Nephron (organoid): ENCODE measurements around the gene FLII.

ENCODE experiments used
- H3K27ac Mint-ChIP-seq, 3 experiments: 2 replicates each; pipeline ENCODE4 v1.8.0; 2020; ENCODE audit warnings: mixed read lengths in 3 of 3, mild to moderate bottlenecking in 2 of 3, moderate library complexity in 1 of 3
- H3K27me3 Mint-ChIP-seq: 2 replicates; pipeline ENCODE4 v1.8.0; 2021; ENCODE audit warnings: low read depth, mild to moderate bottlenecking, moderate library complexity, mixed read lengths
- H3K36me3 Mint-ChIP-seq: 2 replicates; pipeline ENCODE4 v1.8.0; 2020; ENCODE audit warnings: low read depth, mixed read lengths
- H3K4me1 Mint-ChIP-seq: 2 replicates; pipeline ENCODE4 v1.8.0; 2020; ENCODE audit warnings: mixed read lengths
- H3K4me3 Mint-ChIP-seq, 3 experiments: 2 replicates each; pipeline ENCODE4 v1.8.0; 2020; ENCODE audit warnings: mild to moderate bottlenecking in 3 of 3, mixed read lengths in 3 of 3, moderate library complexity in 2 of 3
- H3K9me3 Mint-ChIP-seq: 2 replicates; pipeline ENCODE4 v1.8.0; 2020; ENCODE audit warnings: mixed read lengths
- TF ChIP-seq, protein P1 (sequence below), 3 experiments: fragments of 200-600 bp; sonication (generic); IDR thresholded peaks; one replicate each; pipeline ENCODE4 v1.5.0; 2021; ENCODE audit warnings: antibody characterized with exemption in 3 of 3; ENCODE audit not compliant: unreplicated experiment in 3 of 3

FLII gene

DNA sequence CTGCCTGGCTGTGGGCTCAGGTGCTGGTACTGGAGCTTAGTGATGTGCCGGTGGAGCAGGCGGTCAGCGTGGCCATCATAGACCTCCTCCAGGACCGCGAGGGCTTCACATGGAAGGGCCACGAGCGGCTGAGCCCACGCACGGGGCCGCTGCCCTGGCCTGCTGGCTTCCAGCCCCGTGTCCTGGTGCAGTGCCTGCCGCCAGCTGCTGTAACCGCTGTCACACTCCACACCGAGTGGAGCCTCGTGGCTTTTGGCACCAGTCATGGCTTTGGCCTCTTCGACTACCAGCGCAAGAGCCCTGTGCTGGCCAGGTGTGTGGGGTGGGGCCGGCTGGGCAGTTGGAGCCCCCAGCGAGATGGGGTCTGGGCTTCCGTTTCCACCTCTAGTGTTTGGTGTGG lies 21.1 kb downstream of the FLII start:
- Mint-ChIP-seq H3K4me1 (no peaks in the 10 kb centered on the region), H3K36me3 (peaks cover 23% of the 10 kb centered on the region), H3K9me3 (no peaks in the 10 kb centered on the region), H3K4me3 (no peak overlapping the region), H3K27ac (no peak overlapping the region), H3K27me3 (no peaks in the 10 kb centered on the region)
- TF ChIP-seq, protein P1, sequence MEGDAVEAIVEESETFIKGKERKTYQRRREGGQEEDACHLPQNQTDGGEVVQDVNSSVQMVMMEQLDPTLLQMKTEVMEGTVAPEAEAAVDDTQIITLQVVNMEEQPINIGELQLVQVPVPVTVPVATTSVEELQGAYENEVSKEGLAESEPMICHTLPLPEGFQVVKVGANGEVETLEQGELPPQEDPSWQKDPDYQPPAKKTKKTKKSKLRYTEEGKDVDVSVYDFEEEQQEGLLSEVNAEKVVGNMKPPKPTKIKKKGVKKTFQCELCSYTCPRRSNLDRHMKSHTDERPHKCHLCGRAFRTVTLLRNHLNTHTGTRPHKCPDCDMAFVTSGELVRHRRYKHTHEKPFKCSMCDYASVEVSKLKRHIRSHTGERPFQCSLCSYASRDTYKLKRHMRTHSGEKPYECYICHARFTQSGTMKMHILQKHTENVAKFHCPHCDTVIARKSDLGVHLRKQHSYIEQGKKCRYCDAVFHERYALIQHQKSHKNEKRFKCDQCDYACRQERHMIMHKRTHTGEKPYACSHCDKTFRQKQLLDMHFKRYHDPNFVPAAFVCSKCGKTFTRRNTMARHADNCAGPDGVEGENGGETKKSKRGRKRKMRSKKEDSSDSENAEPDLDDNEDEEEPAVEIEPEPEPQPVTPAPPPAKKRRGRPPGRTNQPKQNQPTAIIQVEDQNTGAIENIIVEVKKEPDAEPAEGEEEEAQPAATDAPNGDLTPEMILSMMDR (IDR thresholded peaks at IDR 0.05; ENCODE audit: unreplicated experiment in 3 of 3): no peak

DNA sequence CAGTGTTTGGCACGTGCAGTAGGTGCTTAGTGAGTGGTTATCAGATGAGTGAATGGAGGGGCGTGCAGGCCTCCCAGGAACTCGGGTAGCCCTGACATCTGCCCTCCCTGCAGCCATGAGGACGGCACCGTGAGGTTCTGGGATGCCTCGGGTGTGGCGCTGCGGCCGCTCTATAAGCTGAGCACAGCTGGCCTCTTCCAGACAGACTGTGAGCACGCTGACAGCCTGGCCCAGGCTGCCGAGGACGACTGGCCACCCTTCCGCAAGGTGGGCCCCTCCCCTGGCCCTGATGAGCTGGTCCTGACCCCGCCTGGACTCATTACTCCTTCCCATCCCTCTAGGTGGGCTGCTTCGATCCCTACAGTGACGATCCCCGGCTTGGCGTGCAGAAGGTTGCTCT lies 22.0 kb downstream of the FLII start:
- H3K27me3 Mint-ChIP-seq: no peaks in the 10 kb centered on the region
- peaks cover 23% of the 10 kb centered on the region for H3K36me3 Mint-ChIP-seq
- no peak overlapping the region for H3K4me3 Mint-ChIP-seq
- no peak overlapping the region for H3K27ac Mint-ChIP-seq
- TF ChIP-seq, protein P1 (IDR thresholded peaks at IDR 0.05; ENCODE audit: unreplicated experiment in 3 of 3): no peak
- H3K9me3 Mint-ChIP-seq: no peaks in the 10 kb centered on the region
- H3K4me1 Mint-ChIP-seq: no peaks in the 10 kb centered on the region

DNA sequence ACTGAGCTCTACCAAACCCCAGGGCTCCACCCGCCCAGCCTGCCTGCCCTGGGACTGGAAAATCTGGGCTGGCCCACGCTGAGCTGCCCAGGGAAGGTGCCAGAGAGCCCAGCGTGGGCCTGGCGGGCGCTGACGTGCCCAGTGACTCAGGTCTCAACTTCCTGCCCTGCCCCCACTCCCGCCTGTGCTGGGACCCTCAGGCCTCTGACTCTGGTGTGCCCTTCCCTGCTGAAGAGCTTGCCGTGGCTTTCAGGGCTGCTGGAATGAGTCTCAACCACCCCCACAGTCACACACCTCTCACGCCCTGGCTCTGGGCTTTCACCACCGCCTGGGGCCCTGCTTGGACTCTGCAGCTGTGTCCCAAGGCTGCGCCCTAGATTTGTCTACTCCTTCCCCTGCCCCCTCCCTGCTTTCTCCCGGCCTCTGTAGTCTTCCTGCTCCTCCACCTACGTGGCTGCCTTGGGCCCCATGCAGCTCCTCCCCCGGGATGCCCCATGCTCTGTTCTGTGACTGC lies 22.7 kb downstream of the FLII start:
- no peak overlapping the region for H3K4me3 Mint-ChIP-seq
- TF ChIP-seq, protein P1 (IDR thresholded peaks at IDR 0.05; ENCODE audit: unreplicated experiment in 3 of 3): no peak
- no peaks in the 10 kb centered on the region for H3K9me3 Mint-ChIP-seq
- H3K27me3 Mint-ChIP-seq: no peaks in the 10 kb centered on the region
- peaks cover 23% of the 10 kb centered on the region for H3K36me3 Mint-ChIP-seq
- no peaks in the 10 kb centered on the region for H3K4me1 Mint-ChIP-seq
- H3K27ac Mint-ChIP-seq: no peak overlapping the region

DNA sequence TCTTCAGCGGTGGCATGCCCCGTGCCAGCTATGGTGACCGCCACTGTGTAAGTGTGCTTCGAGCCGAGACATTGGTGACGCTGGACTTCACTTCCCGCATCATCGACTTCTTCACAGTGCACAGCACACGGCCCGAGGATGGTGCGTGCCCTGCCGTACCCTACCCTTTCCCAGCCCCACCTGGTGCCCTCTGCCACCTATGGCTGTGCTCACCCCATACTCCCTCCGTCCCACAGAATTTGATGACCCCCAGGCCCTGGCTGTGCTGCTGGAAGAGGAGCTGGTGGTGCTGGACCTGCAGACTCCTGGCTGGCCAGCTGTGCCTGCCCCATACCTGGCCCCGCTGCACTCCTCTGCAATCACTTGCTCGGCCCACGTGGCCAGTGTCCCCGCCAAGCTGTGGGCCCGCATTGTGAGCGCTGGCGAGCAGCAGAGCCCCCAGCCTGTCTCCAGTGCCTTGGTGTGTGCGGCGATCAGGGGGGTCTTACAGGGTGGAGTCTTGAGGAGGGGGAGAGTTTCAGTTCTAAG lies 23.6 kb downstream of the FLII start:
- no peaks in the 10 kb centered on the region for H3K27me3 Mint-ChIP-seq
- no peaks in the 10 kb centered on the region for H3K9me3 Mint-ChIP-seq
- no peak overlapping the region for H3K27ac Mint-ChIP-seq
- no peak overlapping the region for H3K4me3 Mint-ChIP-seq
- TF ChIP-seq, protein P1 (IDR thresholded peaks at IDR 0.05; ENCODE audit: unreplicated experiment in 3 of 3): no peak
- no peaks in the 10 kb centered on the region for H3K4me1 Mint-ChIP-seq
- H3K36me3 Mint-ChIP-seq: peaks cover 23% of the 10 kb centered on the region

DNA sequence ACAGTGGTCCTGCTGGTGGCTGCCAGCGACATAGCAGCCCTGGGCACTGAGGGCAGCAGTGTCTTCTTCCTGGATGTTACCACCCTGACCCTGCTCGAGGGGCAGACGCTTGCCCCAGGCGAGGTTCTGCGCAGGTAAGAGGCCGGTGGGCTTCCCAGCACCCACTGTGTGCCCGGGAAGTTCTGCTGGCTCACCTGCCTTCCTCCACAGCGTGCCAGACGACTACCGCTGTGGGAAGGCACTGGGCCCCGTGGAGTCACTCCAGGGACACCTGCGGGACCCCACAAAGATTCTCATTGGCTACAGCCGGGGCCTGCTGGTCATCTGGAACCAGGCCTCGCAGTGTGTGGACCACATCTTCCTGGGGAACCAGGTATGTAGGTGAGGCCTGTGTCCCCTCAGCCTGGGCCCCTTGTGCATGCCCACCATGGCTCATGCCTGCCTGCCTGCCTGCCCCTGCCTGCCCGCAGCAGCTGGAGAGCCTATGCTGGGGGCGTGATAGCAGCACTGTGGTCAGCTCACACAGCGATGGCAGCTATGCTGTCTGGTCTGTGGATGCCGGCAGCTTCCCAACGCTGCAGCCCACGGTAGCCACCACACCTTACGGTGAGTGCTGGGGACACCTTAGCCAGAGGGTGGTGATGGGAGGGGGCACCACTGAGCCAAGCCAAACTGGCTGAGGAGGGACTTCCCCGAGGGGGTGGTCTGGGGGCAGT lies 24.6 kb downstream of the FLII start:
- H3K9me3 Mint-ChIP-seq: no peaks in the 10 kb centered on the region
- no peak overlapping the region for H3K27ac Mint-ChIP-seq
- peaks cover 2% of the 10 kb centered on the region for H3K4me1 Mint-ChIP-seq
- peaks cover 15% of the 10 kb centered on the region for H3K36me3 Mint-ChIP-seq
- TF ChIP-seq, protein P1 (IDR thresholded peaks at IDR 0.05; ENCODE audit: unreplicated experiment in 3 of 3): no peak
- no peak overlapping the region for H3K4me3 Mint-ChIP-seq
- no peaks in the 10 kb centered on the region for H3K27me3 Mint-ChIP-seq

DNA sequence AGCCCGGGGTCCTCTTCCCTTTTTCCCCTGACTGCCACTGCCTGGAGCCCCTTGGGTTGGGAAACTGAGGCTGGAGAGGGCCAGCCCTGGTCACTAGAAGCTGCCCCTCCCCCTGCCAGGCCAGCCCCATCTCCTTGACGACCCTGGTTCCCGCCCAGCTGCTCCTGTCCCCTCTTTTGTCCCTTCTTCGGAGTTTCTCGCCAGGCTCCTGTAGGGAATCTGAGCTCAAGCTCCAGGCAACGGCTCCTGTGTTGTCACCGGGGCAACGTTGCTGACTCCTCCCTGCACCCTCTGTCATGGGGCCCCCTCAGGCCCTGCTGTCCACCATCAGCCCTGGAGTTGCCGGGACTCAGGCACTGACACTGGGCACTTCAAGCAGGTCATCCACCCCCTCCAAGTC lies 27.4 kb downstream of the FLII start:
- Mint-ChIP-seq H3K27me3 (no peaks in the 10 kb centered on the region), H3K4me1 (peaks cover 26% of the 10 kb centered on the region), H3K36me3 (peaks cover 6% of the 10 kb centered on the region), H3K4me3 (peak overlapping the region in 1 of 3 experiments; percentile 45), H3K9me3 (no peaks in the 10 kb centered on the region), H3K27ac (no peak overlapping the region)
- TF ChIP-seq, protein P1 (IDR thresholded peaks at IDR 0.05; ENCODE audit: unreplicated experiment in 3 of 3): no peak
